ENCODE results near the gene PSPH.

GRCh38 chr7:55963584-55964168 is 87.6 kb downstream of the PSPH start:
- TF ChIP-seq, protein P1, sequence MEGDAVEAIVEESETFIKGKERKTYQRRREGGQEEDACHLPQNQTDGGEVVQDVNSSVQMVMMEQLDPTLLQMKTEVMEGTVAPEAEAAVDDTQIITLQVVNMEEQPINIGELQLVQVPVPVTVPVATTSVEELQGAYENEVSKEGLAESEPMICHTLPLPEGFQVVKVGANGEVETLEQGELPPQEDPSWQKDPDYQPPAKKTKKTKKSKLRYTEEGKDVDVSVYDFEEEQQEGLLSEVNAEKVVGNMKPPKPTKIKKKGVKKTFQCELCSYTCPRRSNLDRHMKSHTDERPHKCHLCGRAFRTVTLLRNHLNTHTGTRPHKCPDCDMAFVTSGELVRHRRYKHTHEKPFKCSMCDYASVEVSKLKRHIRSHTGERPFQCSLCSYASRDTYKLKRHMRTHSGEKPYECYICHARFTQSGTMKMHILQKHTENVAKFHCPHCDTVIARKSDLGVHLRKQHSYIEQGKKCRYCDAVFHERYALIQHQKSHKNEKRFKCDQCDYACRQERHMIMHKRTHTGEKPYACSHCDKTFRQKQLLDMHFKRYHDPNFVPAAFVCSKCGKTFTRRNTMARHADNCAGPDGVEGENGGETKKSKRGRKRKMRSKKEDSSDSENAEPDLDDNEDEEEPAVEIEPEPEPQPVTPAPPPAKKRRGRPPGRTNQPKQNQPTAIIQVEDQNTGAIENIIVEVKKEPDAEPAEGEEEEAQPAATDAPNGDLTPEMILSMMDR (IDR thresholded peaks at IDR 0.05) = no peak
- no peak for TF ChIP-seq POLR2A (IDR thresholded peaks at IDR 0.05)

All from adrenal gland (tissue), 5 donors.